ENCODE data around the gene RPS5. TPM values are rescaled to one million over a fixed set of nuclear protein-coding genes. Genes with fewer than 3 reads are reported as not detected.

Gene RPS5
- total and polyA plus RNA-seq, 9 of the 15 experiments (the other 6 are each of a cell fraction or from before 2014, with no cell fraction given): 1,228 to 3,570 (median 2,484) TPM

- TF ChIP-seq PRDM10 (IDR thresholded peaks at IDR 0.05; ENCODE audit: partially characterized antibody) (peak; percentile 65), CAMTA2 (CRISPR knock-in tag; conservative IDR thresholded peaks at IDR 0.05) (peak; percentile 83; the same call in 1 of the 2 replicates), ILF3 (IDR thresholded peaks at IDR 0.05; ENCODE audit: borderline replicate concordance) (peak; percentile 86; the same call in 1 of the 2 replicates), ATF7 (IDR thresholded peaks at IDR 0.05) (no peak), POLR2AphosphoS5 (IDR thresholded peaks at IDR 0.05; ENCODE audit: control insufficient read depth, insufficient read depth, low read depth, low read length) (peak; percentile 36; the same call in 1 of the 2 replicates)
Observed at GRCh38 chr19:58395220-58395978, 8.3 kb downstream of the RPS5 start, which contains the start of gene RNF225 (continued).
